GM19193 (cell line): Measurements from ENCODE around the gene CLN3.

Experiments
- POLR2A ChIP-seq: IDR thresholded peaks from 4 replicates; pipeline ENCODE4 v1.6.1; 2011; ENCODE audit not compliant: insufficient read depth, insufficient read length; ENCODE audit errors: extremely low read depth

CLN3 gene

GRCh38 chr16:28491970-28492474 is at the start of gene CLN3:
CLN3 (minus strand) TSS chr16:28492074; CDS start chr16:28491759, 315 bp downstream.
- TF ChIP-seq POLR2A: peak; percentile 39

GRCh38 chr16:28540346-28540745 is 48.5 kb upstream of the CLN3 start:
- TF ChIP-seq POLR2A: no peak

- no peak for TF ChIP-seq POLR2A
These were observed 47.1 kb upstream of the CLN3 start, which contains the start of gene NUPR1 for GRCh38 chr16:28538733-28539596. NUPR1 (minus strand) TSS chr16:28538974; CDS start chr16:28538907, 67 bp downstream.

- TF ChIP-seq POLR2A: no peak
These were observed 46.3 kb upstream of the CLN3 start for GRCh38 chr16:28537964-28538732.

- TF ChIP-seq POLR2A: no peak
These were observed 45.2 kb upstream of the CLN3 start for GRCh38 chr16:28537076-28537475.

- TF ChIP-seq POLR2A: no peak
These were observed 42.9 kb upstream of the CLN3 start for GRCh38 chr16:28534542-28535373.

GRCh38 chr16:28532940-28533647 is 41.2 kb upstream of the CLN3 start:
- TF ChIP-seq POLR2A: no peak

- no peak for TF ChIP-seq POLR2A
These were observed 40.2 kb upstream of the CLN3 start for GRCh38 chr16:28531777-28532744.

GRCh38 chr16:28529124-28529523 is 37.2 kb upstream of the CLN3 start:
- TF ChIP-seq POLR2A: no peak

- TF ChIP-seq POLR2A: no peak
These were observed 36.6 kb upstream of the CLN3 start for GRCh38 chr16:28528463-28528867.

- TF ChIP-seq POLR2A: no peak
These were observed 36.1 kb upstream of the CLN3 start for GRCh38 chr16:28527985-28528384.

GRCh38 chr16:28526201-28527099 is 34.6 kb upstream of the CLN3 start:
- TF ChIP-seq POLR2A: no peak
